ENCODE measurements around the gene KMO.

KMO gene

GRCh38 chr1:241614144-241614543 lies 82.0 kb downstream of the KMO start:
- Histone ChIP-seq H3K4me3 (ENCODE audit: low read depth, low read length) (no peak overlapping the region), H3K36me3 (no peaks in the 10 kb centered on the region), H3K27me3 (ENCODE audit: insufficient read depth, low read depth, severe bottlenecking) (peaks cover 6% of the 10 kb centered on the region), H3K27ac (no peak overlapping the region), H3K9me3 (ENCODE audit: severe bottlenecking) (no peaks in the 10 kb centered on the region)
- TF ChIP-seq CTCF (IDR thresholded peaks at IDR 0.05; ENCODE audit: low read depth, low read length), result no peak
- DNase-seq, result no peak

GRCh38 chr1:241614572-241614971 lies 82.4 kb downstream of the KMO start:
- Histone ChIP-seq H3K36me3 (no peaks in the 10 kb centered on the region), H3K4me3 (ENCODE audit: low read depth, low read length) (no peak overlapping the region), H3K27me3 (ENCODE audit: insufficient read depth, low read depth, severe bottlenecking) (peaks cover 3% of the 10 kb centered on the region), H3K9me3 (ENCODE audit: severe bottlenecking) (no peaks in the 10 kb centered on the region), H3K27ac (no peak overlapping the region)
- DNase-seq, result no peak
- no peak for TF ChIP-seq CTCF (IDR thresholded peaks at IDR 0.05; ENCODE audit: low read depth, low read length)

GRCh38 chr1:241615043-241615974 lies 83.1 kb downstream of the KMO start:
- H3K27ac ChIP-seq, result no peak overlapping the region
- H3K36me3 ChIP-seq, result no peaks in the 10 kb centered on the region
- no peak for TF ChIP-seq CTCF (IDR thresholded peaks at IDR 0.05; ENCODE audit: low read depth, low read length)
- no peak for DNase-seq
- no peaks in the 10 kb centered on the region for H3K9me3 ChIP-seq (ENCODE audit: severe bottlenecking)
- no peaks in the 10 kb centered on the region for H3K27me3 ChIP-seq (ENCODE audit: insufficient read depth, low read depth, severe bottlenecking)
- H3K4me3 ChIP-seq (ENCODE audit: low read depth, low read length), result no peak overlapping the region

GRCh38 chr1:241617426-241617825 lies 85.2 kb downstream of the KMO start:
- DNase-seq, result no peak
- Histone ChIP-seq H3K27me3 (ENCODE audit: insufficient read depth, low read depth, severe bottlenecking) (no peaks in the 10 kb centered on the region), H3K9me3 (ENCODE audit: severe bottlenecking) (no peaks in the 10 kb centered on the region), H3K27ac (no peak overlapping the region), H3K36me3 (no peaks in the 10 kb centered on the region), H3K4me3 (ENCODE audit: low read depth, low read length) (no peak overlapping the region)
- no peak for TF ChIP-seq CTCF (IDR thresholded peaks at IDR 0.05; ENCODE audit: low read depth, low read length)

GRCh38 chr1:241622669-241623068 lies 90.5 kb downstream of the KMO start:
- no peak overlapping the region for H3K27ac ChIP-seq
- no peaks in the 10 kb centered on the region for H3K36me3 ChIP-seq
- no peak overlapping the region for H3K4me3 ChIP-seq (ENCODE audit: low read depth, low read length)
- H3K27me3 ChIP-seq (ENCODE audit: insufficient read depth, low read depth, severe bottlenecking), result no peaks in the 10 kb centered on the region
- TF ChIP-seq CTCF (IDR thresholded peaks at IDR 0.05; ENCODE audit: low read depth, low read length), result no peak
- no peak for DNase-seq
- no peaks in the 10 kb centered on the region for H3K9me3 ChIP-seq (ENCODE audit: severe bottlenecking)
